Transverse colon (tissue), 4 donors: Measurements from ENCODE around the gene LAMA2.

Experiments
- CTCF ChIP-seq, 5 experiments: fragments of 200-600 bp in 3 of 5; fragments of 450-650 bp in 2 of 5; sonication (generic) in 3 of 5; IDR thresholded peaks; 1 replicate in 2 of 5; 2 replicates in 3 of 5; pipeline ENCODE4 v1.5.1; 2016 to 2017; ENCODE audit warnings: antibody characterized with exemption in 5 of 5, inconsistent platforms in 3 of 5, mild to moderate bottlenecking in 2 of 5, moderate library complexity in 1 of 5
- EP300 ChIP-seq: sonication (generic); formaldehyde crosslinking; IDR thresholded peaks from one replicate; pipeline ENCODE4 v1.6.1; 2017; ENCODE audit warnings: antibody characterized with exemption, low read depth
- POLR2A ChIP-seq: fragments of 450-650 bp; IDR thresholded peaks from one replicate; pipeline ENCODE4 v1.6.1; 2016; ENCODE audit warnings: antibody characterized with exemption, mild to moderate bottlenecking, moderate library complexity
- POLR2AphosphoS5 ChIP-seq, 3 donors: sonication (generic); formaldehyde crosslinking; IDR thresholded peaks; one replicate each; pipeline ENCODE4 v1.6.1; 2016; ENCODE audit warnings: antibody characterized with exemption in 3 of 3

- TF ChIP-seq CTCF (IDR thresholded peaks at IDR 0.05) (no peak), POLR2AphosphoS5 (IDR thresholded peaks at IDR 0.05) (no peak), POLR2A (no peak), EP300 (no peak)
Observed at GRCh38 chr6:128882560-128882959, 378 bp upstream of the LAMA2 start.
